Uterus (tissue), 2 donors: Measurements from ENCODE around the gene PEAK1.

Source experiments
- POLR2A ChIP-seq, 2 donors: fragments of 450-650 bp; IDR thresholded peaks; one replicate each; pipeline ENCODE4 v1.6.1; 2016; ENCODE audit warnings: antibody characterized with exemption in 2 of 2, mild to moderate bottlenecking in 1 of 2, moderate library complexity in 1 of 2
- TF ChIP-seq, protein P1 (sequence below), 4 experiments: fragments of 200-600 bp in 2 of 4; fragments of 450-650 bp in 2 of 4; sonication (generic) in 2 of 4; IDR thresholded peaks; one replicate each; pipeline ENCODE4 v1.5.1; 2016 to 2019; ENCODE audit warnings: antibody characterized with exemption in 4 of 4, mild to moderate bottlenecking in 2 of 4, moderate library complexity in 1 of 4

DNA sequence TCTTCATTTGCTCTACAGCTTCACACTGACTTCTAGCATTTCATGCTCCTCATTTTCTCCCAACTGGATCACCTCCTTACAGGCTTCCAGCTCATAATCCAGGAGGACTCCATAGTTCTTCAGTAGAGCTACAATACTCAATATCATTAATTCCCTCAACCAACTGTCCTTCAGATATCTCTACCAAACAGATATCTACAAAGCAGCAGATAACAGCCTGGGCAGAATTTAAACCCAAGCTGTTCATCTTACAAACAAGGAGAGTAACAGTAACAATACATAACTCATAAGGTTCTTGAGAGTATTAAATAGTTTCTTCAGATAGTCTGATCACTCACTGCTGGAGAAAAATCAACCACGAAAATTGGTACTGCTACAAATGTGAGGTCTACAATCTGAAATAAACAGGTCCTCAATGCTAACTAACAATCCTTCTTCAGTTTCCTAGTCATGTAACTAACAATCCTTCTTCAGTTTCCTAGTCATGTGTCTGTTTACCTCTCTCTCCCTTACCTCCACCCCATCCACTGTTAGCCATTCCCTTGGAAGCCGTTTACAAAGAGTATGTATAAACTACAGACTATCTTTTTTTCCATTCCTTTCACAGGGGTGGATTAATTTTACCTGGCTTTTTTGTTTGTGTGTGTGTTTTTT, 5.0 kb downstream of the PEAK1 start:
- TF ChIP-seq POLR2A (IDR thresholded peaks at IDR 0.05), result no peak
- TF ChIP-seq, protein P1, sequence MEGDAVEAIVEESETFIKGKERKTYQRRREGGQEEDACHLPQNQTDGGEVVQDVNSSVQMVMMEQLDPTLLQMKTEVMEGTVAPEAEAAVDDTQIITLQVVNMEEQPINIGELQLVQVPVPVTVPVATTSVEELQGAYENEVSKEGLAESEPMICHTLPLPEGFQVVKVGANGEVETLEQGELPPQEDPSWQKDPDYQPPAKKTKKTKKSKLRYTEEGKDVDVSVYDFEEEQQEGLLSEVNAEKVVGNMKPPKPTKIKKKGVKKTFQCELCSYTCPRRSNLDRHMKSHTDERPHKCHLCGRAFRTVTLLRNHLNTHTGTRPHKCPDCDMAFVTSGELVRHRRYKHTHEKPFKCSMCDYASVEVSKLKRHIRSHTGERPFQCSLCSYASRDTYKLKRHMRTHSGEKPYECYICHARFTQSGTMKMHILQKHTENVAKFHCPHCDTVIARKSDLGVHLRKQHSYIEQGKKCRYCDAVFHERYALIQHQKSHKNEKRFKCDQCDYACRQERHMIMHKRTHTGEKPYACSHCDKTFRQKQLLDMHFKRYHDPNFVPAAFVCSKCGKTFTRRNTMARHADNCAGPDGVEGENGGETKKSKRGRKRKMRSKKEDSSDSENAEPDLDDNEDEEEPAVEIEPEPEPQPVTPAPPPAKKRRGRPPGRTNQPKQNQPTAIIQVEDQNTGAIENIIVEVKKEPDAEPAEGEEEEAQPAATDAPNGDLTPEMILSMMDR (IDR thresholded peaks at IDR 0.05), result no peak
